Natural killer cell treated with Interleukin-12 subunit alpha and Interleukin-12 subunit beta and Interleukin-15 and Interleukin-18, amount 100 ng/mL, for 72 hours (primary cell): ENCODE results near the gene NFATC2. TPM values are rescaled to one million over a fixed set of nuclear protein-coding genes. Genes with fewer than 3 reads are reported as not detected.

Experiments
- ATAC-seq, 2 donors: fragments of 150-1000 bp; cut with Tn5 transposase in 1 of 2; sonication (Bioruptor Pico), chemical (Tn5 transposase) in 1 of 2; 2 replicates each; pipeline ENCODE4 v1.10.0; 2021
- DNase-seq: peaks from one replicate; pipeline ENCODE4 v3.0.0; 2022; ENCODE audit warnings: low spot score
- H3K27ac Mint-ChIP-seq, 2 donors: 1 replicate in 1 of 2; 2 replicates in 1 of 2; pipeline ENCODE4 v1.8.0; 2022; ENCODE audit warnings: mixed read lengths in 2 of 2, mild to moderate bottlenecking in 1 of 2, moderate library complexity in 1 of 2
- H3K27me3 Mint-ChIP-seq, 2 donors: 1 replicate in 1 of 2; 2 replicates in 1 of 2; pipeline ENCODE4 v1.8.0; 2022; ENCODE audit warnings: mixed read lengths in 2 of 2
- H3K36me3 Mint-ChIP-seq: one replicate; pipeline ENCODE4 v1.8.0; 2022; ENCODE audit warnings: mixed read lengths
- H3K4me1 Mint-ChIP-seq, 2 donors: 1 replicate in 1 of 2; 2 replicates in 1 of 2; pipeline ENCODE4 v1.8.0; 2022; ENCODE audit warnings: low read depth in 2 of 2, mixed read lengths in 2 of 2, mild to moderate bottlenecking in 1 of 2
- H3K4me3 Mint-ChIP-seq: one replicate; pipeline ENCODE4 v1.8.0; 2022; ENCODE audit warnings: mixed read lengths
- H3K9me3 Mint-ChIP-seq: 2 replicates; pipeline ENCODE4 v1.8.0; 2022; ENCODE audit warnings: mixed read lengths
- total RNA-seq, 2 donors: library from RNA; stranded (reverse); gene quantifications; one replicate each; pipeline ENCODE4 v1.2.3, GENCODE V29; 2022

The NFATC2 gene
- total RNA-seq, 2 donors from 2014 or later = 83.3 to 97.1 TPM

DNA sequence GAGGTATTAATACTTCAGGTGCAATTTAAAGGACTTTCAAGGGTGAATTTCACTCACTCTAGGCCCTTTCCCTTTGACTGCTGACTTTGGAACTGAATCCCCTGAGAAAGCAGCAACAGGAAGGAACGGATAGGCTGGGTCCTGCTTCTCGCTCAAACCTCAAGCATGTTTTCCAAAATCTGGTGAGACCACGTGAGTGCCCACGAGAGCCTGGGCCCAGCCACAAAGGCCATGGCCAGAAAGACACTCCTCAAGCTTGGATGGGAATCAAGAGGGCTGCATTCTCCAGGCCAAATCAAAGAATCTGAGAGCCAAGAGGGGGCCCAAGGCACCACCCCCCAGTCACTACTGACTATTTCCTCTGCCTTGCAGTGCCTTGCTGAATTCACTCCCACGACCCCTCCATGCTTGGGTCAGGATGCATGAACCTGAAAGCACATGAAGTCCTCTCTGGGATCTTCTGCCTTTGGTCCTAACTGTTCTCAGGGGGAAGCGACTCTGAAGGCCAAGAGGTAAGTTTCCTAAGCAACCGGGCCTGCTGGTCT lies 146.1 kb downstream of the NFATC2 start:
- Mint-ChIP-seq H3K27me3 (no peaks in the 10 kb centered on the region), H3K27ac (peak overlapping the region in 1 of 2 donors; percentile 92), H3K4me3 (no peak overlapping the region), H3K36me3 (peaks cover 43% of the 10 kb centered on the region), H3K4me1 (peaks cover 67 to 74% of the 10 kb centered on the region in 2 donors), H3K9me3 (no peaks in the 10 kb centered on the region)
- DNase-seq = no peak
- no peak for ATAC-seq

DNA sequence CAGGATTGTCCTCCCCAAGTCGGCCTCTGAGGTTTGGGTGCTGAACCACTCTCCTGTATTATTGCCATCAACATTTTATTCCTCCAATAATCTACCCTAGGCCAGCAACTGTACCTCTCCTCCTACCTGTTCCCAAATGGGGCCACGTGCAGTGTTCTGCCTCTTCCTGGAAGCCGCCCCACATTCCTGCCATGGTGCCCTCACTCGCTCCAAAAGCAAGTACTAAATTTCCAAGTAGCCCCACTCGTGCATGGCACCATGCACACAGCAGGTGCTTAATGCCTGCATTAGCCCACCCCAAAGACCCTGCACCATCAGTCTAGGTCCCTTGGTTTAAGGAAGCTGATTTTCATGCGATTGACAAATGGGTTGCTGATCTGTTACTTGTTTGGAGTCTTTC lies 147.8 kb downstream of the NFATC2 start:
- Mint-ChIP-seq H3K9me3 (no peaks in the 10 kb centered on the region), H3K4me3 (no peak overlapping the region), H3K27ac (peak overlapping the region; percentile 62 to 87), H3K36me3 (peaks cover 38% of the 10 kb centered on the region), H3K4me1 (peaks cover 66 to 72% of the 10 kb centered on the region in 2 donors), H3K27me3 (no peaks in the 10 kb centered on the region)
- DNase-seq = no peak
- no peak for ATAC-seq

DNA sequence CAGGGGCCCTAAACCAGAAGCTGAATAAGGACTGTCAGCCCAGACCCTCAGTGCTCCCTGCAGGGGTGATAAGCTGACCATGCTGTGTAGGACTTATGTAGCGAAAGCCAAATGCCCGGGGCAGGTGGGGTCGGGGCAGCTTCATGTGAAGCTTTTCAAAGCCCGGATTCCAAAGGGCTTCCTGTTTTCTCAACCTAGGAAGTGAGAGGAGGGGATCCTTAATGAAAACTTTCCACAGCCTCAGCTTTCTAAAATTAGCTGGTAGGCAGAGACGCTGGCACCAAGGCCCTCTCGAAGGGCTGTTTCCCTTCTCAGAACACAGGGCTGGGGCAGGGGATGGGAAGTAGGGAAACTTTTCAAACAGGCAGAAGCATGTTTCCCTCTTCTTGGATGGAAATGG lies 148.9 kb downstream of the NFATC2 start:
- Mint-ChIP-seq H3K4me3 (no peak overlapping the region), H3K4me1 (peaks cover 66 to 72% of the 10 kb centered on the region in 2 donors), H3K36me3 (peaks cover 37% of the 10 kb centered on the region), H3K27ac (peak overlapping the region in 1 of 2 donors; percentile 87), H3K9me3 (no peaks in the 10 kb centered on the region), H3K27me3 (no peaks in the 10 kb centered on the region)
- no peak for ATAC-seq
- DNase-seq = no peak

DNA sequence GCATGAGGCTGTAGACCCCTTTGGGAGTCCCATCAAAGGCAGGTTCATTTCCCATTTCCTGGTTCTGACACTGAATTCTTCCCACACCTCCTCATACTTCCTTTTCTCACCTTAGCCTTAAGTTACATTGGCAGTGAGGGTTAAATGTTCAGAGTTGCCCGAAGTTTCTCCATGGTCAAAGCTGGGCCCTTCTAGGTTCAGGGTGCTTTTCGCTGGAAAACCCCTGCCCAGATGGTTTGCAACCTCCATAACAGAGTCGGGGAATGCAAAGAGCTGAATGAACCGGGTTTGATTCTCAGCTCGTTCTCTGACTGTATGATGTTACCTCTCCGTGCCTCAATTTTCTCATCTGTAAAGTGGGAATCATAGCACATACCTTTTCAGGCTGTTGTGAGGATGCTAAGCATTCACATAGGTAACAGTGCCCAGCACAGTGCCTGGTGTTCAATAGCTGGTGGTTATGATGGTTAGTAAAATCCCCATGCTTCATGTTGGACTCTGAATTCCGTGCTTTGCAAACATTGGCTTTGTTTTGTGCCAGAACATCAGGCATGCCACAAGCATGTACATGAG lies 149.8 kb downstream of the NFATC2 start:
- no peak for DNase-seq
- H3K27me3 Mint-ChIP-seq = no peaks in the 10 kb centered on the region
- H3K27ac Mint-ChIP-seq = peak overlapping the region; percentile 69 to 87
- no peaks in the 10 kb centered on the region for H3K9me3 Mint-ChIP-seq
- H3K4me1 Mint-ChIP-seq = peaks cover 69 to 71% of the 10 kb centered on the region in 2 donors
- H3K36me3 Mint-ChIP-seq = peaks cover 42% of the 10 kb centered on the region
- peak overlapping the region; percentile 44 for H3K4me3 Mint-ChIP-seq
- ATAC-seq = peak in 1 of 2 donors; percentile 64

DNA sequence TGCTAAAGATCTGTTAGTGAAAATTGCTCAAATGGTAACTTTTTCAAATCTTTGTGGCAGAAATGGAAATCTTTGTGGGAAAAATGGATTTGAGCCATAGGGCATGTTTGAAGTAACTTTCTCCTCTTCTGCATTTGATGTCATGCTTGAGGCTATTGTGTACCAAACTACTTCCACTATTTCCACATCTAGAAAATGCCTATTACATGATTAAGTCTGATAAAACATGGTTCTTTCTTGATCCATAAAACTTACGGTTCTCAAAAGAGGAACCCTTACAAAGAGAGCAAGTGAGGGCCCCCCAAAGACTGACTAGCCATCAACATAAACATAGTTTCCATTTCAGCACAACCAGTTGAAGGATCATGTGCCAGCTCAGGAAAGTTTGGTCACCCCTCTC lies 150.6 kb downstream of the NFATC2 start:
- ATAC-seq (no peak), DNase-seq (no peak)
- Mint-ChIP-seq H3K4me3 (peak overlapping the region; percentile 22), H3K27me3 (no peaks in the 10 kb centered on the region), H3K4me1 (peaks cover 70 to 71% of the 10 kb centered on the region in 2 donors), H3K9me3 (no peaks in the 10 kb centered on the region), H3K36me3 (peaks cover 42% of the 10 kb centered on the region), H3K27ac (peak overlapping the region; percentile 69 to 87)

DNA sequence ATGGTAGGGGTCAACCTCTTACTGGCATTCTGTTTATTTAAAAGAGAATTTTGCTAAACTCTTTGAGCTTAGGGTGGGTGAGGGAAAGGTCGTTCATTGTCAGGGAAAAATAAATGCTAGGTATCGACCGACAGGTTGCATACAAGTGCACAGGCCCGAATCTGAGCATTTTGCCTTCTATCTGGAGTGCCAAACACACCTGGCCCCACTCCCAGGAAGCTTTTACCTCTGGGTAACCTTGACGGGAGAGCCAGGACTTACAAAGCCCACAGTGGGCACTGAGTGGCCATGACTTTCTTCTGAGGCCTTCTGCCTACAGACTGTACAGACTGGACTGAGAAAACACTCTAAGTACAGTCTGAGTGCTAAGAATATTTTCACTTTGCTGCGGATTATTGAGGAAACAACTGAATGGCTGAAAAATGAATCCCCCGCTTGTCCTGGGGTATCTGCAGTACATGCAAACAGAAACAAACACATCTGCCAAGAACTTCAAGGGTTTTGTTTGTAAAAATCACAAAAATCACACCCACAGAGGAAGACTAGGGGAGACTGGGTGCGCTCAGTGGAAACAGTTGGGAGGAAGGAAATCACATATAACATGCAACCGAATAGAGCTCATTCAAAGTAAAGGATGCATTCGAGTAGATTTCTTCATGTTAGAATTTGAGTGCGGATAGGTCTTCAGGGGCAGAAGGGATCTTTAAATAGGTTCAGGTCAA lies 152.8 kb downstream of the NFATC2 start:
- Mint-ChIP-seq H3K4me1 (peaks cover 79 to 88% of the 10 kb centered on the region in 2 donors), H3K4me3 (peak overlapping the region; percentile 68)

DNA sequence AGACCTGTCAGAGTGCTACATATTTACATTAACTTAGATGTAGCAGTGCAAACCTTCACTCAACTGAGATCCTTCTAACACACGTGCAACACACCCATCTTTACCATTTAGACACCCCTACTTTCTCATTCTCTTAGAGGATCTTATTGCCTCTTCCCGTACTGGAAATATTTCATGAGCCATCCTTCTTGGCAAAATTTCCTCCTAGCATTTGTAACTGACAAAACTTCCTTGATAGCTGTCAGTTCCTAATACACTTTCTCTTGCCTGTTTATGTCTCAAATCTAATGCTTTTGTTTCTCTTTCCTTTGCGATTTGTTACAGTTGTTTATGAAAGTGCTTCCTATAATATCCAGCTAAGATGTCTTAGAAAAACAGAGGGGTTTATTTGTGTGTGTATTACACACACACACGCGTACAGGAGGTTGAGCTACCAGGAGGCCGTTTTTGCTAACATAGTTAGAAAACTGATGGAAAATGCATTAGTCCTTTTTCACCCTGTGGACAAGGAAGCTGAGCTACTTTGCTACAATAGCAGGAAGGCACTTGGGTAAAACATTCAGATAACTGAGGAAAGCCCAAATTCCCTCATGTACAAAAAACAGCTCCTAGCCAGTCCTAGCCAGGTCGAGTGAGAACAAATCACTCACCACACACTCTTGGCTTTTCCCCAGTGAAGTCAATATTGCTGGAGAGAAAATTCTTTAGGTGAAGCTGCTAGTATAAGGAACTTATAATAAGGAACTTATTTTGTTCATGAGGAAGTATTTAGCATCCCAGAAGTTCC lies 153.6 kb downstream of the NFATC2 start:
- no peak for ATAC-seq
- no peak for DNase-seq
- H3K27me3 Mint-ChIP-seq = no peaks in the 10 kb centered on the region
- H3K9me3 Mint-ChIP-seq = no peaks in the 10 kb centered on the region
- peaks cover 79 to 88% of the 10 kb centered on the region in 2 donors for H3K4me1 Mint-ChIP-seq
- peaks cover 35% of the 10 kb centered on the region for H3K36me3 Mint-ChIP-seq
- H3K27ac Mint-ChIP-seq = peak overlapping the region; percentile 84 to 87
- peak overlapping the region; percentile 68 for H3K4me3 Mint-ChIP-seq

More for the DNA sequence above, 152.8 kb downstream of the NFATC2 start:
- Mint-ChIP-seq H3K27ac (peak overlapping the region; percentile 84 to 87), H3K9me3 (no peaks in the 10 kb centered on the region), H3K27me3 (no peaks in the 10 kb centered on the region), H3K36me3 (peaks cover 39% of the 10 kb centered on the region)
- ATAC-seq (peak; percentile 46 to 50), DNase-seq (peak; percentile 67)

DNA sequence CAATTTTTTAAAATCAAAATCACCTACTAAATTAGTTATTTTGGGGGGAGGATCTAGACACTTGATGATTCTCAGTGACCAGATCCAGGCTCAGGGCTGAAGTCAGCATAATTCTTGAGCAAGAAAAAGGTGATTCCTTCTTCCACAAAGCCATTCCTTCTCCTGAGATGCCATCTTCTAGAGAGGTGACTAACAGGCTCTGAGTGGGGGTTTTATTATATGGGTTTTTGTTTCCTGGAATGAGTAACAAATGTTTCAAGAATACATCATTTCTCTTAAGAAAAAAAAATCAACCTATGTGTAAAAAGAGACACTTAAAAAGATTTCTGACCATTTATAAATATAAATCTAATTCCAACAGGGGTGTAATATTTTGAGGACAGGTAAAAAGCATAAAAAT lies 154.3 kb downstream of the NFATC2 start:
- DNase-seq (peak; percentile 42), ATAC-seq (no peak)
- peak overlapping the region; percentile 68 for H3K4me3 Mint-ChIP-seq
- no peaks in the 10 kb centered on the region for H3K9me3 Mint-ChIP-seq
- H3K27ac Mint-ChIP-seq = peak overlapping the region; percentile 84 to 87
- peaks cover 86 to 96% of the 10 kb centered on the region in 2 donors for H3K4me1 Mint-ChIP-seq
- H3K36me3 Mint-ChIP-seq = peaks cover 42% of the 10 kb centered on the region
- no peaks in the 10 kb centered on the region for H3K27me3 Mint-ChIP-seq

DNA sequence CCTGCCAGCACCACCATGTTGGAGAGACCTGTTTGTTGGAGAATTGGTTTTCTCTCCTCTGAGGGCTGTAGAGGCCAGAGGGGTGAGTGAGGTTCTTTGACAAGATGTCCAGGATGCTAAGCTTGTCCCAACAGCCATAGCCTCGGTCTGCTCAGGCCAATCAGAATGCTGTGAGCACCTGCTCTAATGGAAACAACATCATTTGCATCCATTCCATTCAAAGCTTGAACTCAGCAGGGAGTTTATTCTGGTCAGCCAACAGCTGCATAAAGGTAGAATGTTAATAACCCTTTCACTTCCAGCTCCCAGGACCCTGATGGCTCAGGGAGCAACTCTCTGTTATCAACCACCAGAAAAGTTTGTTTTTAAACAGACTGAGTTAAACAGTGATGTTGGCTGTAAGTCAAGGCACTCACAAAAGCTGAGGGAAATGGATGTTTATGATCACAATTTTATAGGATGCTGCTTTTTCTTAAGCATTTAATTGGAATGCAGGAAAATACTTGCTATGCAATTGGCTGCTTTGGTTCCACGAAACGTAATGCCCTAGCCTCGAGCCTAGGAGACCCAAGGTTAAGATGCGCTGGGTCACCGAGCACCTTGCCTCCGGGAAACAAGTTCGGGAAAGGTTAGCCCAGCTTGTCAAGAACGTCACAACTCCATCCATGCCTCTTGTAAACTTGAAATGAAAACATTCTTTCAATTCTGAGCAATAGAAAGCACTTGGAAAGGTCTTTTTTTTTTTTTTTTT lies 155.2 kb downstream of the NFATC2 start:
- no peaks in the 10 kb centered on the region for H3K27me3 Mint-ChIP-seq
- H3K4me3 Mint-ChIP-seq = peak overlapping the region; percentile 64
- DNase-seq (no peak), ATAC-seq (no peak)
- peaks cover 33% of the 10 kb centered on the region for H3K36me3 Mint-ChIP-seq
- no peaks in the 10 kb centered on the region for H3K9me3 Mint-ChIP-seq
- H3K4me1 Mint-ChIP-seq = peaks cover 78 to 91% of the 10 kb centered on the region in 2 donors
- H3K27ac Mint-ChIP-seq = peak overlapping the region; percentile 84 to 87

DNA sequence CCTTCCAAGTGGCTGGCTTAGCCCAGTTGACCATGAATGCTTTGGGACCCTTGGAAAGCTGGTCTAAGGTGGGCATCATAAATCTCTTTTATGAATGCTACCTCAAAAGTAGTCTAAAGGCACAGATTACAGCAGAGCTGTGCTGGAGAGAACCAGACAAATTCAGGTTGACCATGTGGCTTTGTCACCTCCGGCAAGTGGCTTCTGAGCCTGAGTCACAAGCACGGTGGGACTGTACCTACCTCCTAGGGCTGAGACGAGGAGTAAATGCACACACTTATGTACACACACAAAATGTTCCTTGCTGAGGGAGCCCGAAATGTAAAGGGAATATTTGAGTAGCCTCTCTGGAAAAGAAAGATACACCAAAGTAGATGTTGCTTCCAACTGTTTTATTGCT lies 155.9 kb downstream of the NFATC2 start:
- Mint-ChIP-seq H3K27ac (peak overlapping the region; percentile 84 to 87), H3K9me3 (no peaks in the 10 kb centered on the region), H3K4me1 (peaks cover 79 to 92% of the 10 kb centered on the region in 2 donors), H3K4me3 (peak overlapping the region; percentile 64), H3K27me3 (no peaks in the 10 kb centered on the region), H3K36me3 (peaks cover 32% of the 10 kb centered on the region)
- DNase-seq (peak; percentile 85), ATAC-seq (peak; percentile 87 to 89)

DNA sequence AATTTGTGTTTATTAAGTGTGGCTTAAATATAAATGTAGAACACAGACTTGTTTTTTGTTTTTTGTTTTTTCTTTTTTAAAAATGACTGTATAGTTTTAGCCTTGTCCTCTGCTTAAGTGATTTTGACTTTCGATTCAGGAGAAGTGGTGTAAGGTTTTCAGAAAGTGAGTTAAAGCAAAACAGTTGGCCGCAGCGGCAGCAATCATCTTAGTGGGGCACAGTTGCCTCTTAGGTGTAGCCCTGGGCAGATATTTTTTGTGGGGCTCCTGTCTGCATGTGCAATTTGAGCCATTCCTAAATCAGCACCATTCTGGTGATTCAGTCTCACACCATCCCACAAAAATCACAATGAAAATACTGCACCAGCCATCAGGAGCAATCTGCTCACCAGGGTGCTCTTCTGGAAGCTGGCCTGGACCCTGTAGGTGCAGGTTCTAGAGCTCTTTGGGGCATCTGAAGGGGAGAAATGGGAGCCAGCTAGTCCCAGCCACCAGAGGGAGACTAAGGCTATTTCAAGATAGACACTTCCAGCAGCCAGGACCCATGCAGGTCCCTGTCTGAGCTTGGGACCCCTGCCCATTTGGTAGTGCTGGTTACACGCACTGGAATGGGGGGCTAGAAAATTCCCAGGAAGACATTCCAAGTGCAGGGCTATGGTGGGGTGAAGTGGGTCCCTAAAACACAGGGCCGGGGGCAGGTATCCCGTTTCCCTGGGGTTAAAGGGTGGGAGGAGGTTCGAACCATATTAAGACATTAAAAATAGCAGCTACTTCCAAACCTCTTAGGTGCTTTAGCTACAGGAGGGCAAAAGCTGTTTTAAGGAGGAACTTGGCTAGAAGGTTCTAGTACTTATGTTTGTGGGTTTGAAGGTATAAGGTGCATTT lies 156.6 kb downstream of the NFATC2 start:
- no peaks in the 10 kb centered on the region for H3K9me3 Mint-ChIP-seq
- H3K4me1 Mint-ChIP-seq = peaks cover 78 to 92% of the 10 kb centered on the region in 2 donors
- ATAC-seq (peak in 1 of 2 donors; percentile 14), DNase-seq (no peak)
- peak overlapping the region; percentile 64 for H3K4me3 Mint-ChIP-seq
- H3K27ac Mint-ChIP-seq = peak overlapping the region; percentile 84 to 87
- H3K36me3 Mint-ChIP-seq = peaks cover 30% of the 10 kb centered on the region
- H3K27me3 Mint-ChIP-seq = no peaks in the 10 kb centered on the region

DNA sequence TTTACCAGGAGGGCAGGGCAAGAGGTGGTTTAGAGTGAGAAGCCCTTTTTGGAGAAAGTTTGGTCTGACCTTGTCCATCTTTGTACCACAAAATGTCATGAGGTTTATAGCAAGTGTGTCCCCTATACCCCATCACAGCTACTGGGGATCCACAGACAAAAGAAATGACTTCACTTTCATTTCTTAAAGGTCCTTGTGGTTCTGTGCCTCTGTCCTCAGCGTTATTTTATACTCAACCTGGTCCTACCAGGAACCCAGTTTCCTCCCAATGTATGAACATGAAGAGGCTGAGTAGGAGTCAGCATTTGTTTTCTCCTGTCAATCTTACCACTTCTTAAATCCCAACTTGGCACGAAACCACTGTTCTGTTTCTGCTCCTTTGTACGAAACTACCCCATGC lies 157.6 kb downstream of the NFATC2 start:
- H3K4me1 Mint-ChIP-seq = peaks cover 76 to 91% of the 10 kb centered on the region in 2 donors
- peak overlapping the region; percentile 84 to 87 for H3K27ac Mint-ChIP-seq
- no peaks in the 10 kb centered on the region for H3K9me3 Mint-ChIP-seq
- H3K36me3 Mint-ChIP-seq = peaks cover 34% of the 10 kb centered on the region
- no peaks in the 10 kb centered on the region for H3K27me3 Mint-ChIP-seq
- no peak for DNase-seq
- ATAC-seq = peak; percentile 81 to 82
- H3K4me3 Mint-ChIP-seq = peak overlapping the region; percentile 64
